ENCODE data around the gene ITGB3. TPM values are rescaled to one million over a fixed set of nuclear protein-coding genes. Genes with fewer than 3 reads are reported as not detected.

Gene ITGB3
- total and polyA plus RNA-seq, 9 of the 15 experiments (the other 6 are each of a cell fraction or from before 2014, with no cell fraction given), result 0.08 to 2.6 (median 0.62) TPM; not detected in 1

GRCh38 chr17:47279062-47279801, 25.6 kb downstream of the ITGB3 start (continued):
- peak; percentile 35 for TF ChIP-seq PRDM10 (IDR thresholded peaks at IDR 0.05; ENCODE audit: partially characterized antibody)
- TF ChIP-seq DMBX1 (CRISPR knock-in tag; IDR thresholded peaks at IDR 0.05; ENCODE audit: borderline replicate concordance), result peak; percentile 48; the same call in 1 of the 2 replicates
- TF ChIP-seq SUPT5H (IDR thresholded peaks at IDR 0.05), result no peak
- no peak for TF ChIP-seq OTX1 (CRISPR knock-in tag; IDR thresholded peaks at IDR 0.05)
- no peak for TF ChIP-seq CXXC5 (CRISPR knock-in tag; IDR thresholded peaks at IDR 0.05)
- no peak for TF ChIP-seq CREB3L1 (IDR thresholded peaks at IDR 0.05; ENCODE audit: borderline replicate concordance, low read depth)
- TF ChIP-seq ZNF224 (CRISPR knock-in tag; IDR thresholded peaks at IDR 0.05), result no peak
- TF ChIP-seq ZNF584 (CRISPR knock-in tag; IDR thresholded peaks at IDR 0.05; ENCODE audit: low read depth), result peak; percentile 41; the same call in 1 of the 2 replicates
- no peak for TF ChIP-seq TFAP4 (CRISPR knock-in tag; IDR thresholded peaks at IDR 0.05; ENCODE audit: borderline replicate concordance)
- TF ChIP-seq NFRKB (IDR thresholded peaks at IDR 0.05; ENCODE audit: low read depth), result peak; percentile 58; the same call in 1 of the 2 replicates
- TF ChIP-seq GTF2B (IDR thresholded peaks at IDR 0.05; ENCODE audit: extremely low read depth, insufficient read length), result no peak
- TF ChIP-seq AFF1 (IDR thresholded peaks at IDR 0.05; ENCODE audit: low read depth in 1 of 2, partially characterized antibody in 2 of 2), result no peak
- no peak for TF ChIP-seq POLR3A (IDR thresholded peaks at IDR 0.05; ENCODE audit: borderline replicate concordance, extremely low read depth, insufficient read depth, insufficient read length)
- no peak for TF ChIP-seq ZNF263 (CRISPR knock-in tag; IDR thresholded peaks at IDR 0.05; ENCODE audit: borderline replicate concordance)
- TF ChIP-seq NEUROD1 (IDR thresholded peaks at IDR 0.05; ENCODE audit: borderline replicate concordance, low read depth, low read length, partially characterized antibody), result no peak
